DND-41 (cell line): ENCODE measurements around the gene RNF112.

Experiments
- ATAC-seq: fragments of 200-7000 bp; cut with Tn5 transposase; 3 replicates; pipeline ENCODE4 v1.9.1; 2021; ENCODE audit warnings: low read depth; ENCODE audit not compliant: insufficient read depth
- DNase-seq: peaks from one replicate; pipeline ENCODE4 v3.0.0-alpha.2; 2020
- H2AFZ ChIP-seq: 2 replicates; pipeline ENCODE4 v1.6.0; 2012; ENCODE audit warnings: low read depth, low read length
- H3K27ac ChIP-seq: 2 replicates; pipeline ENCODE4 v1.5.1; 2012; ENCODE audit warnings: low read length, inconsistent platforms
- H3K27me3 ChIP-seq: fragments of 200-600 bp; sonication (generic); 2 replicates; pipeline ENCODE4 v1.6.0; 2012; ENCODE audit warnings: low read length, mild to moderate bottlenecking, inconsistent platforms; ENCODE audit not compliant: insufficient read depth, poor library complexity
- H3K36me3 ChIP-seq: 2 replicates; pipeline ENCODE4 v1.5.1; 2012; ENCODE audit warnings: low read length, inconsistent platforms; ENCODE audit not compliant: insufficient read depth
- H3K4me1 ChIP-seq: 2 replicates; pipeline ENCODE4 v1.5.1; 2012; ENCODE audit warnings: mild to moderate bottlenecking, low read length; ENCODE audit not compliant: insufficient read depth
- H3K4me2 ChIP-seq: 2 replicates; pipeline ENCODE4 v1.6.0; 2012; ENCODE audit warnings: mild to moderate bottlenecking, moderate library complexity, low read length, inconsistent platforms; ENCODE audit not compliant: insufficient read depth
- H3K4me3 ChIP-seq, 2 experiments: fragments of 200-600 bp in 1 of 2; shearing (Covaris generic) in 1 of 2; 2 replicates each; pipeline ENCODE4 v1.5.1; 2012 to 2016; ENCODE audit warnings: inconsistent platforms in 2 of 2, low read length in 2 of 2, mild to moderate bottlenecking in 2 of 2, low read depth in 1 of 2, moderate library complexity in 1 of 2
- H3K79me2 ChIP-seq: 2 replicates; pipeline ENCODE4 v1.6.0; 2012; ENCODE audit warnings: low read length, inconsistent platforms; ENCODE audit not compliant: insufficient read depth
- H3K9ac ChIP-seq: 2 replicates; pipeline ENCODE4 v1.6.0; 2012; ENCODE audit warnings: low read depth, mild to moderate bottlenecking, inconsistent platforms, low read length, moderate library complexity
- H3K9me3 ChIP-seq: 2 replicates; pipeline ENCODE4 v1.5.1; 2012; ENCODE audit warnings: low read length, moderate library complexity, mild to moderate bottlenecking, inconsistent platforms; ENCODE audit not compliant: insufficient read depth, severe bottlenecking
- H4K20me1 ChIP-seq: 2 replicates; pipeline ENCODE4 v1.6.0; 2012; ENCODE audit warnings: low read length; ENCODE audit not compliant: insufficient read depth
- EZH2 ChIP-seq: IDR thresholded peaks from 3 replicates; pipeline ENCODE4 v1.6.1; 2012; ENCODE audit warnings: borderline replicate concordance, low read depth, mild to moderate bottlenecking, moderate library complexity, low read length, inconsistent platforms; ENCODE audit not compliant: severe bottlenecking
- TF ChIP-seq, protein P1 (sequence below): IDR thresholded peaks from 2 replicates; pipeline ENCODE4 v1.5.1; 2012; ENCODE audit warnings: borderline replicate concordance, low read length, moderate library complexity, mild to moderate bottlenecking; ENCODE audit not compliant: poor library complexity, severe bottlenecking; ENCODE audit errors: extremely low read depth

RNF112 gene

DNA sequence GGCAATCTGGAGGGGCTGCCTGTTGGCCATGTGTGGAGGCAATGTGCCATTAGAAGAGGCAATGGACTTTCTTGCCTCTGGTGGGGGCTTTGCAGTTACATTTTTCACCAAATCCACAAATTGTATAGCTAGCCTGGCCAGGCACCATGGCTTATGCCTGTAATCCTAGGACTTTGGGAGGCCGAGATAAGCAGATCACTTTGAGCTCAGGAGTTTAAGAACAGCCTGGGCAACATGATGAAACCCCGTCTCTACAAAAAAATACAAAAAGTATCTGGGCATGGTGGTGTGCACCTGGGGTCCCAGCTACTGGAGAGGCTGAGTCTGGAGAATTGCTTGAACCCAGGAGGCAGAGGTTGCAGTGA, 2.7 kb upstream of the RNF112 start:
- Histone ChIP-seq H3K79me2 (no peaks in the 10 kb centered on the region), H3K9ac (no peak overlapping the region), H3K27me3 (peaks cover 3% of the 10 kb centered on the region), H3K4me2 (no peak overlapping the region), H3K4me3 (no peak overlapping the region), H2AFZ (no peak overlapping the region), H3K36me3 (no peaks in the 10 kb centered on the region), H3K27ac (no peak overlapping the region), H3K4me1 (no peaks in the 10 kb centered on the region), H3K9me3 (no peaks in the 10 kb centered on the region), H4K20me1 (no peaks in the 10 kb centered on the region; the same call in 1 of the 2 replicates)
- TF ChIP-seq, protein P1, sequence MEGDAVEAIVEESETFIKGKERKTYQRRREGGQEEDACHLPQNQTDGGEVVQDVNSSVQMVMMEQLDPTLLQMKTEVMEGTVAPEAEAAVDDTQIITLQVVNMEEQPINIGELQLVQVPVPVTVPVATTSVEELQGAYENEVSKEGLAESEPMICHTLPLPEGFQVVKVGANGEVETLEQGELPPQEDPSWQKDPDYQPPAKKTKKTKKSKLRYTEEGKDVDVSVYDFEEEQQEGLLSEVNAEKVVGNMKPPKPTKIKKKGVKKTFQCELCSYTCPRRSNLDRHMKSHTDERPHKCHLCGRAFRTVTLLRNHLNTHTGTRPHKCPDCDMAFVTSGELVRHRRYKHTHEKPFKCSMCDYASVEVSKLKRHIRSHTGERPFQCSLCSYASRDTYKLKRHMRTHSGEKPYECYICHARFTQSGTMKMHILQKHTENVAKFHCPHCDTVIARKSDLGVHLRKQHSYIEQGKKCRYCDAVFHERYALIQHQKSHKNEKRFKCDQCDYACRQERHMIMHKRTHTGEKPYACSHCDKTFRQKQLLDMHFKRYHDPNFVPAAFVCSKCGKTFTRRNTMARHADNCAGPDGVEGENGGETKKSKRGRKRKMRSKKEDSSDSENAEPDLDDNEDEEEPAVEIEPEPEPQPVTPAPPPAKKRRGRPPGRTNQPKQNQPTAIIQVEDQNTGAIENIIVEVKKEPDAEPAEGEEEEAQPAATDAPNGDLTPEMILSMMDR: no peak
- no peak for TF ChIP-seq EZH2
- ATAC-seq (no peak), DNase-seq (no peak)

DNA sequence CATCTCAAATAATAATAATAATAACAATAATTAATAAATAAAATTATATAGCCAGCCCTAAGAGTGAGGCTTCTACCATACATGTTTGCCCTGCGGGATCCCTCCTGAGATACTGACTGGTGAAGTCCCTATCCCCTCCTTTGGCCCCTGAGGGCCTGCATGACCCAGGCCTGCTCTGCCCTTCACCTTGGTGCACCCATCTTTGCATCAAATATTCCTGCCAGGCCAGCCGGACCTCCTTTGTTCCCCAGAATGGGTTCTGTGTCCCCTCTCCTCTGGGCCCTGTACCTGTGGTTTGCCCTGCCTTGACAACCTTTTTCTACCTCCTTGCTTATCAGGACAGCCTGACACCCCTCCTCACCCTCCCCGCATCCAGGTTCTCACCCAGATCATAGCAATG, 2.0 kb upstream of the RNF112 start:
- no peak overlapping the region for H2AFZ ChIP-seq
- no peaks in the 10 kb centered on the region for H3K36me3 ChIP-seq
- no peak overlapping the region for H3K4me2 ChIP-seq
- no peaks in the 10 kb centered on the region for H3K4me1 ChIP-seq
- no peak overlapping the region for H3K27ac ChIP-seq
- no peaks in the 10 kb centered on the region; the same call in 1 of the 2 replicates for H4K20me1 ChIP-seq
- DNase-seq (no peak), ATAC-seq (no peak)
- no peak overlapping the region for H3K9ac ChIP-seq
- no peaks in the 10 kb centered on the region for H3K79me2 ChIP-seq
- no peak for TF ChIP-seq EZH2
- TF ChIP-seq, protein P1: no peak
- no peak overlapping the region for H3K4me3 ChIP-seq
- peaks cover 3% of the 10 kb centered on the region for H3K27me3 ChIP-seq
- no peaks in the 10 kb centered on the region for H3K9me3 ChIP-seq

DNA sequence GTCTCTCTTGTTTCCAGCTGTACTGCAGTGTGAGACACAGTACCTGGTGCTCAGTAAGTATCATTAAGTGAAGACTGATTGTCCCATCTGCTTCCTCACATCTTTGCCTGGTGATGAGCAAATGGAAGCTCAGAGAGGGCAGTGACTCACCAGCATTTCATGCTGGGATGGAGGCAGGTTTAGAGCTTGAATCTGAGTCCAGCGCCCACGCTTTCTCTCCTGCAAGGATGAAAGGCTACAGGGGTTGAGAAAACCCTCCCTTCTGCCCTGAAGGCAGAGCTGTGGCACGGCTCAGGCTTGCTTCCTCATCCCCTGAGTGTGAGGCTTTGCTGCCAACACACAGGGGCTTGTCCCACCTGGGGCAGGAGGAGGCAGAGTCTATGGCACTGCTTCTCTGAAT, 1.5 kb upstream of the RNF112 start:
- TF ChIP-seq, protein P1: no peak
- TF ChIP-seq EZH2: no peak
- Histone ChIP-seq H3K79me2 (no peaks in the 10 kb centered on the region), H3K9me3 (no peaks in the 10 kb centered on the region), H3K27ac (no peak overlapping the region), H3K9ac (no peak overlapping the region), H3K27me3 (peaks cover 3% of the 10 kb centered on the region), H3K4me1 (no peaks in the 10 kb centered on the region), H2AFZ (no peak overlapping the region), H3K4me2 (no peak overlapping the region), H3K36me3 (no peaks in the 10 kb centered on the region), H3K4me3 (no peak overlapping the region), H4K20me1 (no peaks in the 10 kb centered on the region; the same call in 1 of the 2 replicates)
- DNase-seq (no peak), ATAC-seq (no peak)

DNA sequence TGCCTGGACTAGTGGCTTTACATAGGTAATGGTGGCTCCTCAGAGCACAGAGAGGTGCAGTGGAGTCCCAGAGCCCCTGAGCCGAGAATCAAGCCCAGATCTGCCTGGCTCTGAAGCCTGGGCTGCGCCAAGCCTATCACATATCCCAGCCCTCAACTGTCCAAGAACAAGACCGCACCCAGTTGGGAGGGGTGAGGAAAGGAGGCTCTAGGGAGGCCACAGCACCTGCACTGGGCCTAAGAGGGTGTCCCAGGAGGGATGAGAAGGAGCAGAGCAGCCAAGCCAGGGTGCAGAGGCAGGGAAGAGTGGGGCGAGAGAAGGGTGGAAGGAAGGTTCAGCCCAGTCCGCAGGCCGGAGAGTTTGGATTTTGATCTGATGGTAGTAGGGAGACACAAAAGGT, 941 bp upstream of the RNF112 start:
- Histone ChIP-seq H3K9ac (no peak overlapping the region), H3K9me3 (no peaks in the 10 kb centered on the region), H4K20me1 (no peaks in the 10 kb centered on the region; the same call in 1 of the 2 replicates), H3K36me3 (no peaks in the 10 kb centered on the region), H2AFZ (no peak overlapping the region), H3K27me3 (peaks cover 3% of the 10 kb centered on the region), H3K4me3 (no peak overlapping the region), H3K79me2 (no peaks in the 10 kb centered on the region), H3K4me2 (no peak overlapping the region), H3K4me1 (no peaks in the 10 kb centered on the region), H3K27ac (no peak overlapping the region)
- ATAC-seq (no peak), DNase-seq (no peak)
- TF ChIP-seq, protein P1: no peak
- TF ChIP-seq EZH2: no peak
